Urinary bladder (tissue), 4 donors: ENCODE measurements around the gene POLR1C. TPM values are rescaled to one million over a fixed set of nuclear protein-coding genes. Genes with fewer than 3 reads are reported as not detected.
"Not testable (repeated sequence)": the region's sequence is repeated elsewhere in the genome, so short reads cannot be mapped to it uniquely, and the experiment has no call there.

ENCODE experiments used
- DNase-seq: peaks from one replicate; pipeline ENCODE4 v3.0.0-alpha.2; 2015; ENCODE audit errors: extremely low spot score
- H3K27ac ChIP-seq: one replicate; pipeline ENCODE4 v1.5.1; 2013; ENCODE audit warnings: low read depth, mild to moderate bottlenecking, moderate library complexity
- H3K36me3 ChIP-seq: one replicate; pipeline ENCODE4 v1.6.1; 2013; ENCODE audit warnings: mild to moderate bottlenecking, moderate library complexity; ENCODE audit not compliant: insufficient read depth
- H3K4me1 ChIP-seq: one replicate; pipeline ENCODE4 v1.6.1; 2013; ENCODE audit warnings: mild to moderate bottlenecking, moderate library complexity; ENCODE audit not compliant: insufficient read depth
- H3K4me3 ChIP-seq: one replicate; pipeline ENCODE4 v1.5.1; 2013; ENCODE audit warnings: low read depth, low read length
- WGBS: extraction: QIAGEN DNeasy Blood & Tissue Kit; methylation state at CpG from one replicate; pipeline ENCODE4 v1.1.7; 2013; 5-methylcytosine and 5-hydroxymethylcytosine counted together
- polyA plus RNA-seq: library from polyadenylated mRNA; stranded (reverse); fragments of 200-250 nt; gene quantifications from one replicate; pipeline ENCODE4 v1.2.3, GENCODE V29; 2013
- small RNA-seq: library from RNA; depleted of rRNA; stranded (forward); fragments of <200 nt; gene quantifications from one replicate; pipeline ENCODE3, GENCODE V24; 2014
- total RNA-seq: library from RNA; depleted of rRNA; stranded (reverse); fragments of >200 nt; gene quantifications from one replicate; pipeline ENCODE4 v1.2.3, GENCODE V29; 2014
- donor health status: healthy with polysubstance abuse.
- donor health status: healthy.

POLR1C gene
- total and polyA plus RNA-seq, 2 donors: 29.4 to 36.9 TPM

DNA sequence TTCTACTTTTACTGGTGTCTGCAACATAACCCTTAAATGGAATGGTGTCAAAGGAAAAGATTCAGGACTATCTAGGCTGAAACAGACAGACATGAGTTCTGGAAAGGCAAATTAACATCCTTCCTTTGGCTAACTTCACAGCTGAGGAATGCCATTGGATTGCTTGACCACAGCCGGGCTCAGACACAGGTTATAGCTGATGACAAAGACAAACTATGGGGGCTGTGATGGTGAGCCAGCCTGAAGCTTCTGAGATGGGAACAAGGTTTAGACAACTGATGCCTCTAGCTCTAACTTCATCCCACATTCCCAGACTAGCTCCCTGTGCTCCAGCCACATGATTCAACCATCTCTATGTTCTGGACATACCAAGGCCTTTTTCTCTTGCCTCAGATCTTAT is 15.3 kb downstream of the POLR1C start:
- Histone ChIP-seq H3K4me3 (no peak overlapping the region), H3K36me3 (peaks cover 4% of the 10 kb centered on the region), H3K27ac (no peak overlapping the region), H3K4me1 (no peaks in the 10 kb centered on the region)
- DNase-seq: no peak
- WGBS: 98% methylated on average over 1 of the region's 1 CpG

GRCh38 chr6:43538986-43539385 is 22.1 kb downstream of the POLR1C start:
- not testable (repeated sequence) for H3K4me1 ChIP-seq, DNase-seq, H3K4me3 ChIP-seq, H3K27ac ChIP-seq, H3K36me3 ChIP-seq
- 97% methylated on average over 15 of the region's 17 CpGs for WGBS

DNA sequence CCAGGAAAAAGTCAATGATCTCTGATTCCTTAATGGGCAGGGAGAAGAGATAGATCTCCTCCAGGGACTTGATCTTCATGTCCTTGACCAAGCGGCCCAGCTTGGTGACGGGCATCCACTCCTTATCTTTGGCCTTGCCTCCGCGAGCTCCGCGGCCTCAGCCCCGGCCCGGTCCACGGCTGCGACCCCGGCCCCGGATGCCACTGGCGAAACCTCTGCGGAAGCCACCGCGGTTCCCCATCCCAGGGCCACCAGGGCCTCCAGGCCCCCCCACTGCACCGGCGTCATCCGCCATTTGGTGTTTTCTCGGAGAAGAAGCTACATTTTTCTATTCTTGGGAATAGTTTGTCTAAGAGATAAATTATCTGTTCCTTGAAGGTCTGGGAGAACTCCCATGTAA is 22.5 kb downstream of the POLR1C start:
- H3K4me3 ChIP-seq, H3K4me1 ChIP-seq, H3K36me3 ChIP-seq, H3K27ac ChIP-seq, DNase-seq: not testable (repeated sequence)
- WGBS: 98% methylated on average over 20 of the region's 20 CpGs

GRCh38 chr6:43540507-43540906 is 23.6 kb downstream of the POLR1C start:
- Histone ChIP-seq H3K4me3 (no peak overlapping the region), H3K4me1 (no peaks in the 10 kb centered on the region), H3K36me3 (peaks cover 1% of the 10 kb centered on the region), H3K27ac (no peak overlapping the region)
- no peak for DNase-seq
- 98% methylated on average over 5 of the region's 5 CpGs for WGBS

DNA sequence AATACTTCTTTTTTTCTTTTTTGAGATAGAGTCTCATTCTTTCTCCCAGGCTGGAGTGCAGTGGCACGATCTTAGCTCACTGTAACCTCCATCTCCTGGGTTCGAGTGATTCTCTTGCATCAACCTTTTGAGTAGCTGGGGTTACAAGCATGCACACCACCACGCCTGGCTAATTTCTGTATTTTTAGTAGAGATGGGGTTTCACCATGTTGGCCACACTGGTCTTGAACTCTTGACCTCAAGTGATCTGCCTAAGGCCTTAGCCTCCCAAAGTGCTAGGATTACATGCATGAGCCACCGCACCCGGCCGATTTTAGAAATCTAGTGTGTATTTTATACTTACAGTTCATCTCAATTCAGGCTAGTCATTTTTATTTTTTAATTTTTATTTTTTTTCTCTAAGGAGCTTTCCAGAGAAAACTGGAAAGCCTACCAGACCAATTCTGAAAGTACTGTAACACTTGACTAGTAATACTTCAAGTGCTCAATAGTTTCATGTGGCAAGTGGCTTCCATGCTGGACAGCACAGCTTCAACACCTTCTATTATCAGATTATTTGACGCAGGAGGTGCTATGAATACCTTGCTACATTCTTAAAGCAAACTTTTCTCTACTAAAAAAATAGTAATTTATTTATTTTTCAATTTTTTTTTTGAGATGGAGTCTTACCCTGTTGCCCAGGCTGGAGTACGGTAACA is 25.0 kb downstream of the POLR1C start:
- H3K36me3 ChIP-seq: peaks cover 1% of the 10 kb centered on the region
- H3K4me3 ChIP-seq: no peak overlapping the region
- no peak for DNase-seq
- no peak overlapping the region for H3K27ac ChIP-seq
- WGBS: 95% methylated on average over 8 of the region's 8 CpGs
- no peaks in the 10 kb centered on the region for H3K4me1 ChIP-seq

DNA sequence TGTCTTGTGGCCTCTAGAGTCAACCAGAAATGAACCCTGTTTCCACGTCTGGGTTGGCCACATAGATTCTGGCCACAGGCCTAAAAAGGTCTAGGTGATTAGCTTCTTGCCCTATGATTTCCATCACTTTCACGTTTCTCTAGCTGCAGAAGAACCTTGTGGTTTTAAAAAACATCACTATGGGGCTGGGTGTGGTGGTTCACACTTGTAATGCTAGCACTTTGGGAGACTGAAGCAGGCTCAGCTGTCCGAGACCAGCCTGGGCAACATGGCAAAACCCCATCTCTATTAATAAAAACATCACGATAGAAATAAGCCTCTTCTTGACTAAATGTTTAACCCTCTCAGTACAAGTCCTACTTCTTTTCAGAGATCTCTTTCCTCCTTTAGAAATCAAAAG is 27.6 kb downstream of the POLR1C start:
- no peak overlapping the region for H3K27ac ChIP-seq
- no peaks in the 10 kb centered on the region for H3K4me1 ChIP-seq
- WGBS: 64% methylated on average over 4 of the region's 4 CpGs
- no peak for DNase-seq
- H3K36me3 ChIP-seq: peaks cover 6% of the 10 kb centered on the region
- H3K4me3 ChIP-seq: no peak overlapping the region

- WGBS: 85% methylated on average over 3 of the region's 3 CpGs
- no peak overlapping the region for H3K27ac ChIP-seq
- H3K4me3 ChIP-seq: no peak overlapping the region
- DNase-seq: no peak
- no peaks in the 10 kb centered on the region for H3K4me1 ChIP-seq
- peaks cover 7% of the 10 kb centered on the region for H3K36me3 ChIP-seq
These were observed 30.3 kb downstream of the POLR1C start for GRCh38 chr6:43547222-43547621.

DNA sequence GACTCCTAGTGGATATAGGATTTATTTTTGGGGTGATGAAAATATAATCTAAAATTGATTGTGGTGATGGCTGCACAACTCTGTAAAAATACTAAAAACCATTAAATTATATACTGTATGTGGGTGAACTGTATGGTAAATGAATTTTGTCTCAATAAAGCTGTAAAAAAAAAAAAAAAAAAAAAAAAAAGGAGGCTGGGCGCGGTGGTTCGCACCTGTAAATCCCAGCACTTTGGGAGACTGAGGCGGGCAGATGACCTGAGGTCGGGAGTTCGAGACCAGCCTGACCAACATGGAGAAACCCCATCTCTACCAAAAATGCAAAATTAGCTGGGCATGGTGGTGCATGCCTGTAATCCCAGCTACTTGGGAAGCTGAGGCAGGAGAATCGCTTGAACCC is 40.7 kb downstream of the POLR1C start:
- H3K4me3 ChIP-seq, H3K4me1 ChIP-seq, H3K27ac ChIP-seq, DNase-seq: not testable (repeated sequence)
- peaks cover 10% of the 10 kb centered on the region for H3K36me3 ChIP-seq
- WGBS: 97% methylated on average over 7 of the region's 7 CpGs

GRCh38 chr6:43559328-43559727 is 42.4 kb downstream of the POLR1C start:
- no peaks in the 10 kb centered on the region for H3K4me1 ChIP-seq
- H3K36me3 ChIP-seq: peaks cover 8% of the 10 kb centered on the region
- no peak for DNase-seq
- no peak overlapping the region for H3K4me3 ChIP-seq
- H3K27ac ChIP-seq: no peak overlapping the region

DNA sequence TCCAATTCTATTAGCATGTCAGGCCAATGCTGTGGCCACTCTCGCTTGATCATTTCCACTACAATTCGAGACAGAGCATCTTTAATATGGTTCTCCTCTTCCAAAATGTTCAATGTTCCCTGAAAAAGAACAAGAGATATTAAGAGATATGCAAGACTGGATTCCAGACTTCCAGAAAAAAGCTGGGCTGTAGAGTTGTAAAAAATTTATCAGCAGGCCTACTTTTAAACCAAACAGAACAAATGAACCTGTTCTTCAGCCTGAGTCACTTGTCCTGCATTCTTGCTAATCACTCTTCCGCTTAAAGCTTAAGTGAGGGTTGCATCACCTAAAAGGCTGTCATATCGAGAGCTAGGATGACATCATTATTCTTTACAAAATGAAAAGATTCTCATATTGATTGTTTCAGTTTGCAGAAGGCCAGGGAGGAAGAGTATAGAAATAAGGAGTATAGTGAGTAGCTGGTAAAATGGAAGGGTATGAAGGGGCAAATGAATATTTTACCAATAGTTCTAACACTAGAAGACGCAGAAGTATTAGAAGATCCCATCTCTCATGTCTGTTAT is 54.1 kb downstream of the POLR1C start:
- H3K4me1 ChIP-seq: no peaks in the 10 kb centered on the region
- 91% methylated on average over 5 of the region's 5 CpGs for WGBS
- H3K36me3 ChIP-seq: no peaks in the 10 kb centered on the region
- H3K27ac ChIP-seq: no peak overlapping the region
- DNase-seq: no peak
- H3K4me3 ChIP-seq: no peak overlapping the region

Small RNA genes lying within 50 kb of the gene (small RNA-seq; reads per million reads assigned to genes)
- not detected for gene RF00426
- not detected for gene RNU6-1113P

Other genes starting within 250 kb of the POLR1C start
- not detected for gene SLC22A7, start 218.8 kb upstream of the POLR1C start, total RNA-seq
- 0.15 TPM for gene SLC22A7, start 218.8 kb upstream of the POLR1C start, polyA plus RNA-seq
- 3.9 TPM for gene CRIP3, start 208.3 kb upstream of the POLR1C start, total RNA-seq
- gene CRIP3, start 208.3 kb upstream of the POLR1C start, polyA plus RNA-seq: 1.1 TPM
- 14.6 TPM for gene ZNF318, start 147.4 kb upstream of the POLR1C start, total RNA-seq
- gene ZNF318, start 147.4 kb upstream of the POLR1C start, polyA plus RNA-seq: 10.1 TPM
- gene ABCC10, start 89.5 kb upstream of the POLR1C start, total RNA-seq: 15.6 TPM
- gene ABCC10, start 89.5 kb upstream of the POLR1C start, polyA plus RNA-seq: 18.5 TPM
- 2.0 TPM for gene DLK2, start 61.5 kb upstream of the POLR1C start, total RNA-seq
- 0.67 TPM for gene DLK2, start 61.5 kb upstream of the POLR1C start, polyA plus RNA-seq
- 10.5 TPM for gene TJAP1, start 39.5 kb upstream of the POLR1C start, total RNA-seq
- 29.7 TPM for gene TJAP1, start 39.5 kb upstream of the POLR1C start, polyA plus RNA-seq
- gene LRRC73, start 6.7 kb upstream of the POLR1C start, total RNA-seq: not detected
- 0.24 TPM for gene LRRC73, start 6.7 kb upstream of the POLR1C start, polyA plus RNA-seq
- 54.9 TPM for gene YIPF3, start 163 bp upstream of the POLR1C start, total RNA-seq
- 118 TPM for gene YIPF3, start 163 bp upstream of the POLR1C start, polyA plus RNA-seq
- gene XPO5, start 58.9 kb downstream of the POLR1C start, total RNA-seq: 23.8 TPM
- gene XPO5, start 58.9 kb downstream of the POLR1C start, polyA plus RNA-seq: 12.6 TPM
- 16.8 TPM for gene POLH, start 59.1 kb downstream of the POLR1C start, total RNA-seq
- 5.7 TPM for gene POLH, start 59.1 kb downstream of the POLR1C start, polyA plus RNA-seq
- gene GTPBP2, start 112.2 kb downstream of the POLR1C start, total RNA-seq: 36.3 TPM
- 40.4 TPM for gene GTPBP2, start 112.2 kb downstream of the POLR1C start, polyA plus RNA-seq
- gene MAD2L1BP, start 118.8 kb downstream of the POLR1C start, total RNA-seq: 16.8 TPM
- 25.3 TPM for gene MAD2L1BP, start 118.8 kb downstream of the POLR1C start, polyA plus RNA-seq
- gene RSPH9, start 127.9 kb downstream of the POLR1C start, total RNA-seq: 1.0 TPM
- 0.60 TPM for gene RSPH9, start 127.9 kb downstream of the POLR1C start, polyA plus RNA-seq
- 33.3 TPM for gene MRPS18A, start 170.7 kb downstream of the POLR1C start, total RNA-seq
- 55.8 TPM for gene MRPS18A, start 170.7 kb downstream of the POLR1C start, polyA plus RNA-seq